Measurements from ENCODE around the gene SKA2.
A peak's percentile ranks its signal among the peaks of the same experiment; 100 is the strongest.
"Not testable (repeated sequence)": the region's sequence is repeated elsewhere in the genome, so short reads cannot be mapped to it uniquely, and the experiment has no call there.

The SKA2 gene

GRCh38 chr17:59093145-59093701 lies 61.8 kb downstream of the SKA2 start:
- H3K4me1 Mint-ChIP-seq: peaks cover 25% of the 10 kb centered on the region
- H3K27ac Mint-ChIP-seq: peak overlapping the region; percentile 60
- H3K9me3 Mint-ChIP-seq: peaks cover 15% of the 10 kb centered on the region
- no peak for TF ChIP-seq CTCF (IDR thresholded peaks at IDR 0.05)
- H3K27me3 Mint-ChIP-seq (ENCODE audit: low read depth, poor library complexity): no peaks in the 10 kb centered on the region
- no peak overlapping the region for H3K4me3 Mint-ChIP-seq
- H3K36me3 Mint-ChIP-seq (ENCODE audit: low read depth): peaks cover 23% of the 10 kb centered on the region
- no peak for DNase-seq

- Mint-ChIP-seq H3K27ac (peak overlapping the region; percentile 59), H3K4me1 (peaks cover 25% of the 10 kb centered on the region), H3K36me3 (ENCODE audit: low read depth) (peaks cover 18% of the 10 kb centered on the region)
- not testable (repeated sequence) for H3K4me3 Mint-ChIP-seq; DNase-seq; H3K9me3 Mint-ChIP-seq; H3K27me3 Mint-ChIP-seq (ENCODE audit: low read depth, poor library complexity)
Observed at GRCh38 chr17:59090593-59090992, 64.4 kb downstream of the SKA2 start.

GRCh38 chr17:59084154-59084553 lies 70.8 kb downstream of the SKA2 start:
- Mint-ChIP-seq H3K27me3 (ENCODE audit: low read depth, poor library complexity) (no peaks in the 10 kb centered on the region), H3K9me3 (no peaks in the 10 kb centered on the region), H3K36me3 (ENCODE audit: low read depth) (peaks cover 48% of the 10 kb centered on the region), H3K4me1 (no peaks in the 10 kb centered on the region), H3K27ac (no peak overlapping the region), H3K4me3 (no peak overlapping the region)
- no peak for DNase-seq
- TF ChIP-seq CTCF (IDR thresholded peaks at IDR 0.05): no peak

GRCh38 chr17:59074494-59074893 lies 80.5 kb downstream of the SKA2 start:
- no peak for TF ChIP-seq CTCF (IDR thresholded peaks at IDR 0.05)
- no peak overlapping the region for H3K27ac Mint-ChIP-seq
- peaks cover 50% of the 10 kb centered on the region for H3K36me3 Mint-ChIP-seq (ENCODE audit: low read depth)
- H3K9me3 Mint-ChIP-seq: no peaks in the 10 kb centered on the region
- H3K27me3 Mint-ChIP-seq (ENCODE audit: low read depth, poor library complexity): no peaks in the 10 kb centered on the region
- DNase-seq: no peak
- H3K4me1 Mint-ChIP-seq: no peaks in the 10 kb centered on the region
- no peak overlapping the region for H3K4me3 Mint-ChIP-seq

- H3K36me3 Mint-ChIP-seq (ENCODE audit: low read depth): peaks cover 47% of the 10 kb centered on the region
Observed at GRCh38 chr17:59073972-59074371, 81.0 kb downstream of the SKA2 start.

GRCh38 chr17:59069856-59070255 lies 85.1 kb downstream of the SKA2 start:
- Mint-ChIP-seq H3K27me3 (ENCODE audit: low read depth, poor library complexity) (no peaks in the 10 kb centered on the region), H3K4me1 (no peaks in the 10 kb centered on the region), H3K4me3 (no peak overlapping the region), H3K9me3 (no peaks in the 10 kb centered on the region), H3K36me3 (ENCODE audit: low read depth) (peaks cover 40% of the 10 kb centered on the region), H3K27ac (no peak overlapping the region)
- DNase-seq: no peak
- no peak for TF ChIP-seq CTCF (IDR thresholded peaks at IDR 0.05)

More at GRCh38 chr17:59073972-59074371, 81.0 kb downstream of the SKA2 start:
- Mint-ChIP-seq H3K27ac (no peak overlapping the region), H3K4me1 (no peaks in the 10 kb centered on the region), H3K9me3 (no peaks in the 10 kb centered on the region), H3K27me3 (ENCODE audit: low read depth, poor library complexity) (no peaks in the 10 kb centered on the region), H3K4me3 (no peak overlapping the region)
- DNase-seq: no peak
- TF ChIP-seq CTCF (IDR thresholded peaks at IDR 0.05): no peak

Measured in nephron progenitor cell (in vitro differentiated cells).